GM12873 (cell line): ENCODE measurements around the gene TCIRG1.

Source experiments
- TF ChIP-seq, protein P1 (sequence below): IDR thresholded peaks from 2 replicates; pipeline ENCODE4 v1.5.1; 2012; ENCODE audit warnings: low read depth, mild to moderate bottlenecking, moderate library complexity, low read length, control low read depth; ENCODE audit not compliant: insufficient read depth; ENCODE audit errors: missing control alignments

Gene TCIRG1

DNA sequence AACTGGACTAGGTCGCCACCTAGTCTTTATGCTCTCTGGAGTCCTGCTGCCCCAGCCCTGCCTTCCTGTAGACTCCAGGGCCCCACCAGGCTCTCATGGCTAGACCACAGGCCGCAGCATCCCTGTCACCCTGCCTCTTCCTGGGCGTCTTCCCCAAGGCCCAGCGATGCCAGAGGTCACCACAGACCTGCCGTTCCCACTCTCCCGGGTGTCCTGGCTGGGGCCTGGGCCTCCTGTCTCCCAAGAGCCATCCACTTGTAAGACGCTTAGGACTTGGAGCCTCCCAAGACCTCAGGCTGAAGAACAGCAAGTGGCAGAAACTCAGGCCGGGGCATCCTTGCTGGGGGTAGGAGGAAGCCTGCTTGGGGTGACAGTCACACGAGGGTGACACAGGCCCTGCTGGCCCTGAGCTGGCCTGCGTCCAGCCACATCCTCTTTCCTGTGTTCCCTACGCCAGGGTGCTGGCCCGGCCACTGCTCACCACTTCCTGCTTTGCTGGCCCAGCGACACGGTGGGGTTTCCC, 2.0 kb upstream of the TCIRG1 start:
- TF ChIP-seq, protein P1, sequence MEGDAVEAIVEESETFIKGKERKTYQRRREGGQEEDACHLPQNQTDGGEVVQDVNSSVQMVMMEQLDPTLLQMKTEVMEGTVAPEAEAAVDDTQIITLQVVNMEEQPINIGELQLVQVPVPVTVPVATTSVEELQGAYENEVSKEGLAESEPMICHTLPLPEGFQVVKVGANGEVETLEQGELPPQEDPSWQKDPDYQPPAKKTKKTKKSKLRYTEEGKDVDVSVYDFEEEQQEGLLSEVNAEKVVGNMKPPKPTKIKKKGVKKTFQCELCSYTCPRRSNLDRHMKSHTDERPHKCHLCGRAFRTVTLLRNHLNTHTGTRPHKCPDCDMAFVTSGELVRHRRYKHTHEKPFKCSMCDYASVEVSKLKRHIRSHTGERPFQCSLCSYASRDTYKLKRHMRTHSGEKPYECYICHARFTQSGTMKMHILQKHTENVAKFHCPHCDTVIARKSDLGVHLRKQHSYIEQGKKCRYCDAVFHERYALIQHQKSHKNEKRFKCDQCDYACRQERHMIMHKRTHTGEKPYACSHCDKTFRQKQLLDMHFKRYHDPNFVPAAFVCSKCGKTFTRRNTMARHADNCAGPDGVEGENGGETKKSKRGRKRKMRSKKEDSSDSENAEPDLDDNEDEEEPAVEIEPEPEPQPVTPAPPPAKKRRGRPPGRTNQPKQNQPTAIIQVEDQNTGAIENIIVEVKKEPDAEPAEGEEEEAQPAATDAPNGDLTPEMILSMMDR = no peak

DNA sequence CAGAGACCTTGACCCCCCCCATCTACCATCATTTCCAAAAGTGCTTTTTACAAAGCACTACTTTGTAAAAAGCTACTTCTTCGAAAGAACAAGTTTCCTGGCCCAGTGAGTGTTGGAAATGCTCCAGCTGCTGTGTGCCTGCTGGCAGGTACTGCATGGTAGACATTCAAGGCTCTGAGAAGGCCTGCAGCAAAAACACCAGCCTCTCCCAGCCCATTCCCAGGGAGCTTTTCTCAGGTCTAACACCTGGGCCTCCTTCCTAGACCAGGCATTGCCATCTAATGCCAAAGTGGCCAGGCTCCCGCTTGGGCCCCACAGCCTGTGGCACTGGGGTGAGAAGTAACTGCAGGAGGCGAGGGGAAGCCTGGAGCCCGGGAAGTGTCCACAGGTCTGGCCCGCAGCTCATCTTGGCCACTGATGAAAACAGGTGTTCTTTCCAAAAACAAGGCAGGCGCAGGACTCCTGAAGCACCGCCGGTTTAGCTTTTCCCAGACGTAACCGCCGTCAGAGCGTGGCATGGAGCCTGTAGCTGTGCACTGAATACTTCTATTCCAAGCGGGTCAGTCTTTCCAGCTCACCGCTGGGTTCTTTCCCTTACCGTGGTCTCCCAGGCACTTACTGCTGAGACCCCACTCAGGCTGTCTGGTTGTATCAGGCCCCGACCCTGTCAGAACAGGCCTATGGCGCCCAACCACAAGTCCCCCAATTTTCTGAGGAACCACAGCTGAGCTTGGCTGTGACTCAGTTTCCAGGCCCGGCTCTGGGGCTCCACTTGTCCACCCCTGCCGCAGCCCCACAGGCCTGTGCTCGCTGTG, 1.2 kb upstream of the TCIRG1 start:
- TF ChIP-seq, protein P1 = no peak

DNA sequence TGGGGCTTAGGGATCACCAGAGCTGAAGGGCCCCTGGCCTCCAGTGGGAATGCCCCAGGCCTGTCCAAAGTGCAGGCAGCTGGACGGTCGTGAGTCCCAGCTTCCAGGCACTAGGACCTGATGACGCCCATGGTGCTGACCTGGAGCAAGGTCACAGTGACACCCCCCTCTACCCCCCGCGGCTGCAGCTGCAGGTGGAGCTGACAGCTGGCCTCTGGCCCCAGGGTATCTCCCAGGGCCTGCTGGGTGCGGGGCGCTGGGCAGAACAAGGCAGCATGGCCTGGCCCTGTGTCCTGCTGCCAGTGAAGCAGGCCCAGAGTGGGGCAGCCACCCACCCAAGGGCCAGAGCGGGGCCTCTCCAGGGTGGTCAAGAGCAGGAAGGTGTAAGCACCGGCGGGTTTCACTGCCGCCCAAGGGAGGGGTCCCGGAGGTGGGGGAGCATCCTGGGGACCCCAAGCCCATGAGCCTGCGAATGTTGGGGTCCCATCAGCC, 553 bp upstream of the TCIRG1 start:
- TF ChIP-seq, protein P1 = no peak

DNA sequence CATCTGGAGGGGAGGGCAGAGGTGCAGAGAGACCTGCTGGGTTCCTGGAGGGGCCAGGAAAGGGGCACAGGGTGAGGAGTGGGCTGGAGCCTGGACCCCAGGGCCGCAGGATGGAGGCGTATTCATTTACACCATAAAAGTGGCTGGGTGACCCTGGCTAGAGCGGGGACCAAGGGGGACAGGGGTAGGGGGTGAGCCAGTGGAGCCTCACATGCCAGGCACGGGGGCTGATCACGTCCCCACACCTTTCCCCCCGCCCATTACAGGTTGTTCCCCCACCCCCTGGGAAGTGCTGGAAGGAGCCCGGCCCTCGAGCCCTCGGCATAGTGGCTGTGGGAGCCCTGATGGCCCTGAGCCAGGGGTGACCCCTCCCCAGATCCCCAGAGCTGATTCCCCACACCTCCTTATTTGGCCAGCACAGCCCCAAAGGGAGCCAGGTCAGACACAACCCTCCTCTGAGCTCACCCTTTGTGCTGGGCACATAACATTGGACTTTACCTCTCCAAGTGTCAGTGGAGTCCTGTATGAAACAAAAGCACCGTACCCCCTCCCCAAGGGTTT, 781 bp downstream of the TCIRG1 start:
- TF ChIP-seq, protein P1 = no peak

DNA sequence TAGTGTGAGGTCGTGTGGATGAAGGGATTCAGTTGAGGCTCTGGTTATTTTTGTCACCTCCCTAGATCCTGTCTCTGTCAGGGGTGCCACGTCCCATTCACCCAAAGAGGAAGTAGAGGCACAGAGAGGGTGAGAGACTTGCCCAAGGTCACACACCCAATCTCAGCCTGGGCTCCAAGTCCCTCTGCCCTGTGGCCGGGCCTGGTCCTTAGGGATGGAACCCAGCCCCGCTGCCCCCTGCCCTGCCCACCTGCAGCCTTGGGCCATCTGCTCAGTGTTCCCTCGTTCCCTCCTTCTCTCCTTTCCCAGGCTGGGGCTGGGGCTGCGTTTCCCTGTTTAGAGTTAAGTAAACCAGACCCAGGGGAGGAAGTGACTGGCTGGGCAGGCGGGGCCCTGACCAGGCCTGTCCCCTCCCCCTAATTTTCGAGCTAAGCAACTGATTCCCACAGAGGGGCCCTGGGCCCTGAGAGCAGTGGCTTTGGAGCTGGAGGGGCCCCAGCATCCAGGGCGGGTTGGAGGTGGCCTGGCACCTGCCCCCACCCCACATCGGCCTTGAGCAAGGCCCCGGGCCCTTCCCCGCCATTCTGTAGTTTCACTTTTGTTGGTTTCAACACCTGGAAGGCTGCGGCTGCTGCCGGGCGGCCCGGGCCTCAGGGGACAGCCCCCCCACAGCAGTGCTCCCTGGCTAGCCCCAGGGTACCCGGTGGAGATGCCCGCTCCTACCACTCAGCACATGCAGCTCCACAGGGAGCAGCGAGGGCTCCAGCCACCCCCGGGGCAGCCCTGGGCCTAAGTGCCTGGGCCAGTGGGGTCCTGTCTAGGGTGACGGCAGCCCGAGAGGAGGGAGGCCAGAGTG, 1.5 kb downstream of the TCIRG1 start:
- TF ChIP-seq, protein P1 = no peak

DNA sequence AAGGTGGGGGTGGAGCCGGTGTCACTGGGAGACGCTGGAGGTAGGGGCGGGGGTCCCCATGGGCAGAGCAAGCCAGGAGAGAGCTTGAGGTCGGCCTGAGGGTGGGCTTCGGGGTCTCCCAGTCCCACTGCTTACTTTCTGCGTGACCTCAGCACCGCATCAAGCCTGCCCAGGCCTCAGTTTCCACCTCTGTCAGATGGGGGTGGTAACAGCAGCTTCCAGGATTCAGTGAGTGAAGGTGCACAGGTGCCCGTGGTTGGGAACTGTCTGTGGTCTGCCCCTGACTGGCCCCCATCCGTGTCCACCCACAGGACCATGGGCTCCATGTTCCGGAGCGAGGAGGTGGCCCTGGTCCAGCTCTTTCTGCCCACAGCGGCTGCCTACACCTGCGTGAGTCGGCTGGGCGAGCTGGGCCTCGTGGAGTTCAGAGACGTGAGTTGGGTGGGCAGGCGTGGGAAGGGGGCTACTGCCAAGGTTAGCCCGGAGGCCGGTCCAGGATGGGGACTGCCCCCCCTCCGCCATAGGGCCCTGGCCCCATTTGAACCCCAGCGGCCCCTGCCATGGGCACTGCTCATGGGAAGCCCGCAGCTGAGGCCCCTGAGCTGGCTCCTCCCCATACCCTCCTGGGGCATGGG, 2.2 kb downstream of the TCIRG1 start:
- TF ChIP-seq, protein P1 = no peak
